HFF-Myc (cell line): ENCODE data around the gene SHROOM3.
"Not testable (repeated sequence)": the region's sequence is repeated elsewhere in the genome, so short reads cannot be mapped to it uniquely, and the experiment has no call there.

Experiments used
- DNase-seq: peaks from one replicate; pipeline ENCODE4 v3.0.0-alpha.2; 2011; ENCODE audit warnings: low read depth; ENCODE audit errors: extremely low read depth
- H3K4me3 ChIP-seq: replicated peaks from 2 replicates; pipeline ENCODE4 v1.5.1; 2011; ENCODE audit warnings: low read depth, mild to moderate bottlenecking, control low read depth, low read length
- CTCF ChIP-seq: IDR thresholded peaks from 2 replicates; pipeline ENCODE4 v1.5.1; 2012; ENCODE audit warnings: mild to moderate bottlenecking, low read depth, low read length, control low read depth; ENCODE audit errors: missing control alignments

SHROOM3 gene

GRCh38 chr4:76607266-76607799, 172.3 kb downstream of the SHROOM3 start:
- no peak for DNase-seq
- no peak overlapping the region for H3K4me3 ChIP-seq
- no peak for TF ChIP-seq CTCF

GRCh38 chr4:76607846-76608245, 172.8 kb downstream of the SHROOM3 start:
- DNase-seq: no peak
- no peak overlapping the region for H3K4me3 ChIP-seq
- no peak for TF ChIP-seq CTCF

- not testable (repeated sequence) for DNase-seq, H3K4me3 ChIP-seq
Measured at GRCh38 chr4:76608549-76608948, 173.5 kb downstream of the SHROOM3 start.

GRCh38 chr4:76610751-76611547, 175.9 kb downstream of the SHROOM3 start:
- H3K4me3 ChIP-seq: no peak overlapping the region
- TF ChIP-seq CTCF: no peak
- no peak for DNase-seq

- no peak overlapping the region for H3K4me3 ChIP-seq
- no peak for TF ChIP-seq CTCF
- DNase-seq: no peak
Measured at GRCh38 chr4:76611616-76612207, 176.7 kb downstream of the SHROOM3 start.

- no peak for TF ChIP-seq CTCF
- no peak overlapping the region for H3K4me3 ChIP-seq
- no peak for DNase-seq
Measured at GRCh38 chr4:76614589-76614988, 179.6 kb downstream of the SHROOM3 start.

- no peak for DNase-seq
- no peak for TF ChIP-seq CTCF
- H3K4me3 ChIP-seq: no peak overlapping the region
Measured at GRCh38 chr4:76615999-76616398, 181.0 kb downstream of the SHROOM3 start.
